AG10803 (cell line): ENCODE results near the gene PDE8B.

Experiments
- DNase-seq: peaks from one replicate; pipeline ENCODE4 v3.0.0; 2010; ENCODE audit warnings: low read depth
- H3K4me3 ChIP-seq: 2 replicates; pipeline ENCODE4 v1.5.1; 2011; ENCODE audit warnings: mild to moderate bottlenecking, low read length, control low read depth
- TF ChIP-seq, protein P1 (sequence below): conservative IDR thresholded peaks from 2 replicates; pipeline ENCODE4 v1.5.1; 2011; ENCODE audit warnings: mild to moderate bottlenecking, low read length, control low read depth, inconsistent platforms

Gene PDE8B

DNA sequence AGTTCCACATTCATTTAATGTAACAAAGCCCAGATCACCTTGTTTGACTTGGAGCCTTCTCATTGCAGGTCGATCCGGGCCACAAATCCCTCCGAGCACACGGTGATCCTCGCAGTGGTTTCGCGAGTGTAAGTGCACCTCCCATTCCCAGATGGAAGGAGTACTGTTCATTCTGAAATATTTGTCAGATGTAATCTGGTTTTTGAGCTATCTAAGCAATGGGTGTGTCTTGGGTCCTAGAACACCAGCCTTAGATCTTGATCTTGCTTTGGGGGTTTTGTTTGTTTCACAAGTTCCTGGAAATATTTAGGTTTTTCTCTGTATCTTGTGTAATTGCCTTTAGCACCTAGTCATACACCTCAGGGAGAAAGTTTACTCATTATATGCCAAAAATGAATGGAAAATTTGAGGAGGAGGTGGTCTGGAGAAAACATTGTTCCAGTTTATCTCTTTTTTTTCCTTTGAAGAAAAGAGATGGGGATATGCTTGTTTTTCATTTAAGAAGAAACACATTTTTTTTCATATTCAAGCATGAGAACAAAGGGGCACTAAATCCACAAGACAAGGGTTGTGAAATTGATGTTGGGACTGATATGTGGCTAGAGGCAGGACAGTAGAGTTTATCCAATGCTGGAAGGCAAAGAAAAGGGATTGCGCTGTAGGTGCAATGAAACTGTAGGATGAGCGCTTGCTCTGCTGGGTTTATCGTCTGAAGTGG lies 118.6 kb downstream of the PDE8B start:
- H3K4me3 ChIP-seq: no peak overlapping the region
- TF ChIP-seq, protein P1, sequence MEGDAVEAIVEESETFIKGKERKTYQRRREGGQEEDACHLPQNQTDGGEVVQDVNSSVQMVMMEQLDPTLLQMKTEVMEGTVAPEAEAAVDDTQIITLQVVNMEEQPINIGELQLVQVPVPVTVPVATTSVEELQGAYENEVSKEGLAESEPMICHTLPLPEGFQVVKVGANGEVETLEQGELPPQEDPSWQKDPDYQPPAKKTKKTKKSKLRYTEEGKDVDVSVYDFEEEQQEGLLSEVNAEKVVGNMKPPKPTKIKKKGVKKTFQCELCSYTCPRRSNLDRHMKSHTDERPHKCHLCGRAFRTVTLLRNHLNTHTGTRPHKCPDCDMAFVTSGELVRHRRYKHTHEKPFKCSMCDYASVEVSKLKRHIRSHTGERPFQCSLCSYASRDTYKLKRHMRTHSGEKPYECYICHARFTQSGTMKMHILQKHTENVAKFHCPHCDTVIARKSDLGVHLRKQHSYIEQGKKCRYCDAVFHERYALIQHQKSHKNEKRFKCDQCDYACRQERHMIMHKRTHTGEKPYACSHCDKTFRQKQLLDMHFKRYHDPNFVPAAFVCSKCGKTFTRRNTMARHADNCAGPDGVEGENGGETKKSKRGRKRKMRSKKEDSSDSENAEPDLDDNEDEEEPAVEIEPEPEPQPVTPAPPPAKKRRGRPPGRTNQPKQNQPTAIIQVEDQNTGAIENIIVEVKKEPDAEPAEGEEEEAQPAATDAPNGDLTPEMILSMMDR: no peak
- DNase-seq: no peak

DNA sequence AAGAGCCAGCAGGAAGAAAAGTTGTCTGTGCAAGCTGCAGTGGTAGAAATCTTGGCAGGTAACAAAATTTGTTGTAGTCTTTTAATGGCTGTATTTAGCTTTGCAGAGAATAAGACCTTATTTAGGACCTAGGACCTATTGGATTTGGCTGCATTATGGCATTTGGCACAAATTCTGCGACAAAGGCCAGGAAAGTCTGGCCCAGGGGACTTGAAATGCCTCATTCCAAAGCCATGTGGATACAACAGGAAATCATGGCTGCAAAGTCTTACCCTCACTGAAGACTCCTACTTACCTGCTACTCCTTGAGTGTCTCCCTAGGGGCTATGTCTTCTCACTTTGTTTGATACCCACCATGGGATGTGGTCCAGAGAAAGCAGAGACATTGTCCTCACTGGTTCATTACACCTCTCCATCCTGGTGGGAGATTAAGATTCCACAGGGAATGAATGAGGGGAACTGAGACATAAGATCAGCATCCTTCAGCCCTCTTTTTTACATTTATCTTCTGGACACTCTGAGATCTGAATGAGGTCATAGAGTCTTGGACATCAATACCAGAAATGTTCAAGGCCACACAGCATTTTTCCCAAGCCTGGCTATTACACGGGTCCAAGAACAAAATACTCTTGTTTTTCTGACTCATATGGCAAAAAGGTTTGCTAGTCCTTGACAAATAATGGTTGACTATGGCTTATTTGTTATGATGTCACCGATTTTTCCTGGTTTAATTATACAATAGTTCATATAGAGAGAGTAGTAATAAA lies 119.4 kb downstream of the PDE8B start:
- TF ChIP-seq, protein P1: no peak

DNA sequence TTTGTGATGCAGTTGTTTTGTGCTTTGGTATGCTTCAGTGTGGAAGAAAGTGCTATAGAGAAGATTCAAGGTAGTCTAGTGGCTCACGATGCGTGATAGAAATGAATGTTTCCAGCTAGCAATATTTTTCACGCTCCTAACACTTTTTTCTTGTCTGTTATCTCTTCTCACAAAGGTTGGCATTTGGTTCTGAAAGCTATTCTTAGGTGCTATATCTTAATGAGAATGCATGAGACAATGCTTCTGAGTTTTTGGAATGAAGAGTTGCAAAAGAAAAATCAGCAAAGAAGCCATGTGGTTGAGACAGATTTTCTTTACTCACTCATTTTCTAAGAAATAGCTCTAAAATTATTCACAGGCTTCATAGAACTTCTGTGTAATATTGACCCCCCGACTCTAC lies 122.6 kb downstream of the PDE8B start:
- no peak for DNase-seq
- H3K4me3 ChIP-seq: no peak overlapping the region
- TF ChIP-seq, protein P1: no peak

More for the DNA sequence above, 119.4 kb downstream of the PDE8B start:
- H3K4me3 ChIP-seq: no peak overlapping the region
- peak; percentile 20 for DNase-seq

DNA sequence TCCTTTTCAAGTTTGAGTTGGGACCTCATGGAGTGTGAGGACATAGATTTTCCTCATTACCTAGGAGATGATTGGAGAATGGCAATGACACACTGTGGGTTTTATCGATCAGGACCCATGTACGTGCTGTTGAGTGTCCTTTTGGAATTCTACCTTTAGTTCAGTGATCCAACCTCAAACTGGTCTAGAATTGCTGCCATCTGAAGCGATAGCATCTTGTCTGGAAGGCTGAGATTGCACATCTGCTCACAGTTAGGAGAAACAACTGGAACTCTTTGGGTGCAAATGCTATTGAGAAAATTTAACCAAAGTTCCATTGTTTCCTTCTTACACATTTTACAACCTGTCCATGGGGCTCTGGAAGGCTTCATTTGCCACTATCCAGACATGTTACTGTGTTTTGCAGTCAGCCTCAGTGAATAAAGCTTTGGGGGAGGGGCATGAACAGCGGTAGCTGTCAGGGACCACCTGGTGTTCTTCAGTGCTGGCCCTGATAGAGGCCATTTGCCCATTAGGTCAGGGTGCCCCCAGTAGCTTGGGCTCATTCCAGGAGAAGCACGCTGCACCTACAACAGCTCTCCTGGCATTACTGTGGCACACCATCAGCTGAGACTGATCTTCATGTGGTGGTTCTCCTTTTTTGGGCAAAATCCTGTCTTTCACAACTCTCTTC lies 123.1 kb downstream of the PDE8B start:
- DNase-seq: no peak
- TF ChIP-seq, protein P1: no peak
- H3K4me3 ChIP-seq: no peak overlapping the region

DNA sequence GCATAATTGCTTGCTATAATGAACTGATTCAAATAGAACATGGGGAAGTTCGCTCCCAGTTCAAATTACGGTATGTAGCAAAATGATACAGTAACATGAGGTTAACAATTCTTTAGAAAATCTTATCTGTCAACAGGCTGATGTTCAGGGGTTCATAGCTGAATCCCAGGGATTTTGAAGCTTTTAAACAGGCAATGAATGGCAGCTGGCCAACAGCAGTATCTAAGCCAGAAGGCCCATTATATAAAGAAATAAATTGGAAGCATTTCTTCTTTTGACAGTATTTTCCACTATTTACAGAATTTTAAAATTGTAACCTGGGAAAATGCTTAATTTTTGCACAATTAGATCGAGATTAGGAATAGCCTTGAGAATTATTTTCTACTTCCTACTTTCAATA lies 126.8 kb downstream of the PDE8B start:
- no peak for DNase-seq
- TF ChIP-seq, protein P1: no peak
- H3K4me3 ChIP-seq: no peak overlapping the region

DNA sequence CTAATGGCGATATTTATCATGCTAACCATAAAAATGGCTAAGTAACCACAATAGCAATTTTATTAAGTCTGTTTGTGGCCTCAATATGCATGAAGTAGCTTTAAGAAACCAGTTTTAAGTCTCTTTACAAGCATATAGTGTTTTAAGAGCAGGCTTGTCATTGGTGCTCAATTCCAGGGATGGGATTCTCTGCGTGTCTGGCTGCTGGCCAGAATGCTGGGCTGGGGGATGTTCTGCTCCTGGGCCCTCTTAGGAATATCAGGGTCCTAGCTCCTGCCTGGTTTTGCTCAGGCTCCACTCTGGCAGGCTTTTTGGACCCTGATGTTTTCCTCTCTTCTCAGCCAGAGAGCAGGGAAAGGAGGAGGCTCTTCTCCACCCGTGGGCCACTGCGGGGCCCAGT lies 127.2 kb downstream of the PDE8B start:
- TF ChIP-seq, protein P1: no peak
- no peak for DNase-seq
- H3K4me3 ChIP-seq: no peak overlapping the region
